Vagina (tissue), 2 donors: Measurements from ENCODE around the gene UBA6. TPM values are rescaled to one million over a fixed set of nuclear protein-coding genes. Genes with fewer than 3 reads are reported as not detected.

Source experiments
- DNase-seq, 2 donors: peaks; one replicate each; pipeline ENCODE4 v3.0.0-alpha.2; 2017; ENCODE audit errors: extremely low spot score in 2 of 2
- H3K27ac ChIP-seq: fragments of 200-600 bp; sonication (generic); one replicate; pipeline ENCODE4 v1.5.1; 2019
- H3K27me3 ChIP-seq: fragments of 200-600 bp; sonication (generic); one replicate; pipeline ENCODE4 v1.5.1; 2019
- H3K36me3 ChIP-seq, 2 donors: fragments of 200-600 bp; sonication (generic); one replicate each; pipeline ENCODE4 v1.5.1; 2017 to 2019
- H3K4me1 ChIP-seq: fragments of 200-600 bp; sonication (generic); one replicate; pipeline ENCODE4 v1.5.1; 2019
- H3K4me3 ChIP-seq, 2 donors: fragments of 200-600 bp; sonication (generic); 1 replicate in 1 of 2; 2 replicates in 1 of 2; pipeline ENCODE4 v1.5.1; 2016 to 2019
- H3K9me3 ChIP-seq: fragments of 200-600 bp; sonication (generic); one replicate; pipeline ENCODE4 v1.5.1; 2019
- POLR2A ChIP-seq, 2 donors: fragments of 450-650 bp; IDR thresholded peaks; one replicate each; pipeline ENCODE4 v1.6.1; 2017; ENCODE audit warnings: antibody characterized with exemption in 2 of 2, mild to moderate bottlenecking in 2 of 2, moderate library complexity in 2 of 2
- POLR2AphosphoS5 ChIP-seq, 2 donors: sonication (generic); formaldehyde crosslinking; IDR thresholded peaks; one replicate each; pipeline ENCODE4 v1.9.0; 2017; ENCODE audit warnings: antibody characterized with exemption in 2 of 2, mild to moderate bottlenecking in 2 of 2, low read depth in 1 of 2; ENCODE audit not compliant: insufficient read depth in 1 of 2
- intact Hi-C: fragments of 100-400 bp; cut with DNase I; formaldehyde crosslinking; loops from one replicate; pipeline ENCODE4 v1.15.1; 2023
- total RNA-seq: library from RNA; depleted of rRNA; stranded (reverse); fragments of >200 nt; gene quantifications from one replicate; pipeline ENCODE4 v1.2.3, GENCODE V29; 2016
- TF ChIP-seq, protein P1 (sequence below), 3 experiments: fragments of 450-650 bp in 2 of 3; fragments of 200-600 bp in 1 of 3; sonication (generic) in 1 of 3; IDR thresholded peaks; one replicate each; pipeline ENCODE4 v1.5.1; 2017 to 2019; ENCODE audit warnings: antibody characterized with exemption in 3 of 3, mild to moderate bottlenecking in 2 of 3, moderate library complexity in 2 of 3

Gene UBA6
- total RNA-seq, result 36.3 TPM

DNA sequence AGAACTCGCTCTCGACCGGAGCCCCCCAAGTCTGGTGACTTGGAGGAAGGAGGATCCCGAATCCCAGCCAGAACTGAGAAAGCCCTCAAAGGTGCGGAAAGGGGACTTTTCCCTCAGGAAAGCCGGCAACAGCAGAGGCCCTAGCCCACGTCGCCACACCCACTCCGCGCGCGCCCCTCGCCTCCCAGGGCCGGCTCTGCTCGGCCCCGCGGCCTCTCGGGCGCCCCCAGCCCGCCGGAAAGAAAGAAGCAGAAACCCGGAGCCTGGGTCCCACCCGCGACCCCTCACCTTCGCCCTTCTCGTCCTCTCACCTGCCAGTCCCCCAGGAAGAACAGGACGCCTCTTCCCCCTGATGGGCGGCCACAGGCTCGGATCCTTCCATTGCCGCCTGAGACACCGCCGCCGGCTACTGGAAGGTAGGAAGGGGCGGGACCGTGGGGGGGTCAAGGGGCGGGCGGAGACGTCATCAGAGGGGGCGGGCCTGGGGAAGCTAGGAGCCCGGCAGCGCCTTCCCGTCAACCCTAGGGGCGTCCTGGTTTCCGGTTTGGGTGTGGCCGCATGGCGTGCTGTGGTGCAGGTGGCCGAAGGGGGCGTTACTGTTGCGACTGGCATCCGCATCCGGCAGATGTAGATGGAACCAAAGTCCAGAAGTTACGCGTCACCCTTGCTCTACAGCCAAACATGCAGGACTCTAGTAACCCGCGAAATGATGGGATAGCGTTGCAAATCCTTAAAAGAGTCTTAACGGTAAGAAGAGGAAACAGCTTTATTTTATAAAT lies at the start of gene UBA6:
TSS of gene UBA6 (minus strand) at position 418 of the 779 bp plus-strand sequence. CDS start at position 382, 36 bp downstream.
- peaks cover 24% of the 10 kb centered on the region for H3K4me1 ChIP-seq
- no peaks in the 10 kb centered on the region for H3K9me3 ChIP-seq
- peak within 1 kb of the TSS; percentile 74 to 88 for H3K4me3 ChIP-seq
- H3K27me3 ChIP-seq, result no peaks in the 10 kb centered on the region
- TF ChIP-seq POLR2A (IDR thresholded peaks at IDR 0.05) (peak in 1 of 2 donors; percentile 47), POLR2AphosphoS5 (IDR thresholded peaks at IDR 0.05; ENCODE audit: insufficient read depth in 1 of 2, low read depth in 1 of 2) (peak; percentile 73 to 82)
- TF ChIP-seq, protein P1, sequence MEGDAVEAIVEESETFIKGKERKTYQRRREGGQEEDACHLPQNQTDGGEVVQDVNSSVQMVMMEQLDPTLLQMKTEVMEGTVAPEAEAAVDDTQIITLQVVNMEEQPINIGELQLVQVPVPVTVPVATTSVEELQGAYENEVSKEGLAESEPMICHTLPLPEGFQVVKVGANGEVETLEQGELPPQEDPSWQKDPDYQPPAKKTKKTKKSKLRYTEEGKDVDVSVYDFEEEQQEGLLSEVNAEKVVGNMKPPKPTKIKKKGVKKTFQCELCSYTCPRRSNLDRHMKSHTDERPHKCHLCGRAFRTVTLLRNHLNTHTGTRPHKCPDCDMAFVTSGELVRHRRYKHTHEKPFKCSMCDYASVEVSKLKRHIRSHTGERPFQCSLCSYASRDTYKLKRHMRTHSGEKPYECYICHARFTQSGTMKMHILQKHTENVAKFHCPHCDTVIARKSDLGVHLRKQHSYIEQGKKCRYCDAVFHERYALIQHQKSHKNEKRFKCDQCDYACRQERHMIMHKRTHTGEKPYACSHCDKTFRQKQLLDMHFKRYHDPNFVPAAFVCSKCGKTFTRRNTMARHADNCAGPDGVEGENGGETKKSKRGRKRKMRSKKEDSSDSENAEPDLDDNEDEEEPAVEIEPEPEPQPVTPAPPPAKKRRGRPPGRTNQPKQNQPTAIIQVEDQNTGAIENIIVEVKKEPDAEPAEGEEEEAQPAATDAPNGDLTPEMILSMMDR (IDR thresholded peaks at IDR 0.05), result no peak
- peak within 1 kb of the TSS; percentile 92 for H3K27ac ChIP-seq
- intact Hi-C loops, result no loop called here
- H3K36me3 ChIP-seq, result no peaks in the 10 kb centered on the region
- peak; percentile 95 to 98 for DNase-seq

DNA sequence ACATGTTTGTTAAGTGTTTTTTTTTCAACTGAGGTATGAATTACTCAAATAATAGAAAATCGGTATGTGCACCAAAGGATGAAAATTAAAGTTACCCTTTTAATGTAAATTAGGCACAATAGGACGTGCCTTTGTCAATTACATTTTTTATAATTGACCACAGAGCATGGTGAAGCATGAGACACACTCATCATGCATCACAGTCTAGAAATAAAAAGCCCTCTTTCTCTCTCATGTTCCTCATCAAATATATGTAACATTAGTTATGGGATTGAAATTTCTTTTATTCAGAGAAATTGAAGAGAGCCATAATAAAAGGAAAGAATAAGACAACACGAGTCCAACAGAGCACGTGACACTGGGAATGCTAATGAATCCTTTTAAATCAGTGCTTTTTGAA lies 49.7 kb upstream of the UBA6 start:
- no peak overlapping the region for H3K27ac ChIP-seq
- no peaks in the 10 kb centered on the region for H3K36me3 ChIP-seq
- DNase-seq, result no peak
- H3K9me3 ChIP-seq, result no peaks in the 10 kb centered on the region
- intact Hi-C loops, result no loop called here
- H3K4me1 ChIP-seq, result no peaks in the 10 kb centered on the region
- no peak for TF ChIP-seq POLR2AphosphoS5 (IDR thresholded peaks at IDR 0.05; ENCODE audit: insufficient read depth in 1 of 2, low read depth in 1 of 2)
- TF ChIP-seq POLR2A (IDR thresholded peaks at IDR 0.05), result no peak
- TF ChIP-seq, protein P1 (IDR thresholded peaks at IDR 0.05), result no peak
- no peak overlapping the region for H3K4me3 ChIP-seq
- H3K27me3 ChIP-seq, result no peaks in the 10 kb centered on the region

DNA sequence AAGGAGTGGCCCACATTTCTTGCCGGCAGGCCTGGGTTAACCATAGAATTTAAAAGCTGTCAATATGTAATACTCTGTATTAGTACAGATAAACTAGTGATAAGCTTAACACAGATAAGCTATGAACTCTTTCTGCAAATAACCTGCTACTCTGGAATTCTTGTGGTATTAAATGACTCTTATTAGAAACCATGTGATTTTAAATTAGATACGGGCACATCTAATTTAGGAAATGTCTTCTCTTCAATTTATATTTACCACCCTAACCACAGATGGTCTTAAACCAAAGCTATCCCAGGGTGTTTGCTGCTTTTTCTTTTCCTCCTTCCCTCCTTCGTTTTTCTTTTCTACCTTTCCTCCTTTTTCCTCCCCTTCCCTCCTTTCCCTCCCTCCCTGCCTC lies 48.3 kb upstream of the UBA6 start:
- Histone ChIP-seq H3K36me3 (no peaks in the 10 kb centered on the region), H3K9me3 (no peaks in the 10 kb centered on the region), H3K4me1 (no peaks in the 10 kb centered on the region), H3K4me3 (no peak overlapping the region), H3K27me3 (no peaks in the 10 kb centered on the region), H3K27ac (no peak overlapping the region)
- TF ChIP-seq, protein P1 (IDR thresholded peaks at IDR 0.05), result no peak
- no peak for TF ChIP-seq POLR2A (IDR thresholded peaks at IDR 0.05)
- TF ChIP-seq POLR2AphosphoS5 (IDR thresholded peaks at IDR 0.05; ENCODE audit: insufficient read depth in 1 of 2, low read depth in 1 of 2), result no peak
- intact Hi-C loops, result no loop called here
- no peak for DNase-seq

DNA sequence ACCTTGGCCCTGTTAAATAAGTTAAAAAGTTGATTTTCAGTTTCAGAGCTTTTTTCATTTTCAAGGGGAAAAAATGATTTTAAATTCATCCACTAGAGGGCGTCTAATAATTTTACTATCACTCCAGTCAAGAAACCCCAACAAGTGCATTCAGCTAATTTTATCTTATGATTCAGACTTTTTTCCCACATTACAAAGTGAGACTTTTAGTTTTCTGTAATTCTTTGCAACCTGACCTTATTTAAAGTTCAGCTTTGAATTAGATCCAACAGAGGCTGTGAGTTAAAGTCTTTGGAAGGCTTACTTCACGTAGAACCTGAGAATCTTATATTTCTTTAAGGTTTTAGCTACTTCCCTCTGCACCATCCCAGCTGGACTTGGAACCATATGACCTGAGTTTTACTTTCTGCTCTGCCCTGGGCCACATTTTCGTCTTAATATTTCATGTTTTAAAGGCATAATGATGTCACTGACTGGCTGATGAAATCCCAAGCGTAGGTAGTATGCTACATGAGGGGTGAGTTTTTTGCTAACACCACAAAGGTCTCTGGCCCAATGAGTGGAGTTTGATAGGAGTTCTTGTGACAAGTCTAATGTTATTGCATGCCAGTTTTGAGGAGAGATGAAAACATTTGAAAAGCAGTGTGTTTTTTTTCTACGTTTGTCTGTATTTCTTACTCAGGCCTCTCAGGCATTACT lies 46.0 kb upstream of the UBA6 start:
- H3K4me1 ChIP-seq, result no peaks in the 10 kb centered on the region
- DNase-seq, result no peak
- H3K27ac ChIP-seq, result no peak overlapping the region
- no peaks in the 10 kb centered on the region for H3K9me3 ChIP-seq
- H3K36me3 ChIP-seq, result no peaks in the 10 kb centered on the region
- no peaks in the 10 kb centered on the region for H3K27me3 ChIP-seq
- no peak overlapping the region for H3K4me3 ChIP-seq
- intact Hi-C loops, result no loop called here
- TF ChIP-seq POLR2A (IDR thresholded peaks at IDR 0.05), result no peak
- TF ChIP-seq, protein P1 (IDR thresholded peaks at IDR 0.05), result peak in 1 of 3 experiments; percentile 54
